Activated naive CD8-positive, alpha-beta T cell treated with anti-CD3 and anti-CD28 coated beads, Interleukin-2, amount 10 ng/mL, durations not matched to agents 7 days and 5 days (primary cell): ENCODE data around the gene SULT4A1. TPM values are rescaled to one million over a fixed set of nuclear protein-coding genes. Genes with fewer than 3 reads are reported as not detected.

Source experiments
- ATAC-seq: fragments of 150-1000 bp; cut with Tn5 transposase; one replicate; pipeline ENCODE4 v1.10.0; 2021; ENCODE audit warnings: low read depth, moderate library complexity
- POLR2A ChIA-PET: fragments of 350-600 bp; sonication (Branson Sonifier 250); formaldehyde crosslinking; loops from one replicate; lab custom pipeline; 2021; ENCODE audit warnings: antibody characterized with exemption; lab: Charles Lee
- DNase-seq: peaks from one replicate; pipeline ENCODE4 v3.0.0; 2021
- H3K27ac Mint-ChIP-seq: one replicate; pipeline ENCODE4 v1.8.0; 2022; ENCODE audit warnings: mild to moderate bottlenecking, mixed read lengths
- H3K27me3 Mint-ChIP-seq: one replicate; pipeline ENCODE4 v1.8.0; 2022; ENCODE audit warnings: mild to moderate bottlenecking, moderate library complexity, mixed read lengths
- H3K36me3 Mint-ChIP-seq: one replicate; pipeline ENCODE4 v1.8.0; 2021; ENCODE audit warnings: mild to moderate bottlenecking, mixed read lengths
- H3K4me1 Mint-ChIP-seq: one replicate; pipeline ENCODE4 v1.8.0; 2021; ENCODE audit warnings: mixed read lengths
- H3K4me3 Mint-ChIP-seq: one replicate; pipeline ENCODE4 v1.8.0; 2022; ENCODE audit warnings: mild to moderate bottlenecking, moderate library complexity, mixed read lengths
- H3K9me3 Mint-ChIP-seq: one replicate; pipeline ENCODE4 v1.8.0; 2021; ENCODE audit warnings: mixed read lengths
- total RNA-seq, 2 experiments: library from RNA; stranded (reverse); gene quantifications; one replicate each; pipeline ENCODE4 v1.2.3, GENCODE V29; 2021

Gene SULT4A1
- total RNA-seq, 2 experiments from 2014 or later = not detected

DNA sequence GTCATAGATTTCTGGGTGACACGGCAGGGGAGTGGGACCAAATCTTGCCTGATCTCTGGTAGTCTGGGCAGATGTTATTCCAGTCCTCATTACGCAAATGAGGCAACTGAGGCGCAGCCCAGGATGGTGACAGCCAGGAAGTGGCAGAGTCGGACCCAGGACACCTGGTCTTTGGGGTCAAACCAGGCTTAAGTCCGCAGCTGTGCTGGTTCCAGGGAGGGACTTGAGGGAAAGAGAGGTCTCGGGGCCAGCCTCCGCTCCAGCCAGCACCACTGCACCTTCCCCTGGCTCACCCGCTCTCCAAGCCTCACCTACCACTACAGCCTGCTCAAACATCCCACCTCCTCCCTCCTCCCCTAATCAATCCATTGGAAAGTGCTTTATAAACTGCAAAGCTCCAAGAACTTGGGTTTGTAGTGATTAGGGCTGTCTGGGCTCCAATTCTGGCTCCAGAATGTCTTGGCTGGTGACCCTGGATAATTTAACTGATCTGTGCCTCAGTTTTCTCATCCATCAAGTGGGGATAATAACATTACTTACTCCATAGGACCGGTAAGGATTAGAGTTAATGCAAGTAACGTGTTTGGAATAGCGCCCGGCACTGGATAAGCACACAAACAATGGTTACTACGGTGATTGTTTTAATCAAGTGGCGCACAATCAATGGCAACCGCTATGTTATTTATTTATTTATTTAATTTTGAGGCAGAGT, 30.0 kb upstream of the SULT4A1 start:
- Mint-ChIP-seq H3K27me3 (peaks cover 40% of the 10 kb centered on the region), H3K4me1 (no peaks in the 10 kb centered on the region), H3K4me3 (no peak overlapping the region), H3K27ac (no peak overlapping the region), H3K9me3 (no peaks in the 10 kb centered on the region), H3K36me3 (no peaks in the 10 kb centered on the region)
- DNase-seq (no peak), ATAC-seq (no peak)
- POLR2A ChIA-PET = no interaction called here

DNA sequence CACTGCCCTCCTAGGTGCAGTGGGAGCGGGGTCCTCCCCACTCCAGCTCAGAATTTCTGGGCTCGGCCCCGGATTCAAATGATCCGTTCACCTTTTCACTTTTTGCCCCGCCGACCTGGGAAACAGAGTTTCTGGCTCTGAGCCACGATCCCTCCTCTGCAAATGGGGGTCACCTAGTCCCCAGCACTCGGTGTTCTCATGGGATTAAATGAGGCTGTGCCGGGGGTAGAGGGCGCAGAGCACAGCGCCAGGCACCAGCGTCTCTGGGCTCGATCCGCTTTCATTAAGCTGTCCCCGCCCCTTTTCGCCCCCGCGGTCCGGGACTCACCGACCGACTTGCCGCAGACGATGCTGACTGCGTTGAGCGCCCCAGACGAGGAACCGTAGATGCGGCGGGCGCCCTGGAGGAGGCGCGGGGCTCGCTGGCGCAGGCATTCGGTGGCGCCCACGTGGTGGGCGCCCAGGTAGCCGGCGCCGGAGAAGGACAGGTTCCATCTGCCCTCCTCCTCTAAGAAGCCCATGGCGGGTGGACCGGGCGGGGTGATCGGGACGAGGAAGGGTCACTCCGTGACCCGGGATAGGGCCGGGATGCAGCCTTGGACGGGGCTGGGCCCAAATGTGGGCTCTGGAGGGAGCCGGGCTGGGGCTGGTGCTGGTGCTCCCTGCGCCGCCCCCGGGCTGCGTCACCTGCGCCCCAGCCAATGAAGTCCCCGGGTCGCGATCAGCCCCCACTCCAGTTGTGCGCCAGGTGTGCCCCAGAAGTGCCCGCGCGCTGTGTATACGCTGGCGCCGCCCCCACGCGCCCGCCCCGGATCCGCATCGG, 29.3 kb upstream of the SULT4A1 start, which contains the start of gene PNPLA5:
TSS of gene PNPLA5 (minus strand) at position 654 of the 823 bp plus-strand sequence. CDS start at position 521, 133 bp downstream.
- H3K9me3 Mint-ChIP-seq = no peaks in the 10 kb centered on the region
- no peak for DNase-seq
- no peaks in the 10 kb centered on the region for H3K36me3 Mint-ChIP-seq
- POLR2A ChIA-PET = no interaction called here
- H3K4me3 Mint-ChIP-seq = no peak within 1 kb of the TSS
- ATAC-seq = no peak
- peaks cover 44% of the 10 kb centered on the region for H3K27me3 Mint-ChIP-seq
- no peak within 1 kb of the TSS for H3K27ac Mint-ChIP-seq
- H3K4me1 Mint-ChIP-seq = no peaks in the 10 kb centered on the region

GRCh38 chr22:43890901-43891331, 28.6 kb upstream of the SULT4A1 start:
- H3K27me3 Mint-ChIP-seq = peaks cover 44% of the 10 kb centered on the region
- no peak overlapping the region for H3K27ac Mint-ChIP-seq
- no peaks in the 10 kb centered on the region for H3K36me3 Mint-ChIP-seq

GRCh38 chr22:43889860-43890253, 27.5 kb upstream of the SULT4A1 start:
- no peak for ATAC-seq
- H3K4me3 Mint-ChIP-seq = no peak overlapping the region
- peak; percentile 6 for DNase-seq
- no peaks in the 10 kb centered on the region for H3K9me3 Mint-ChIP-seq
- POLR2A ChIA-PET = no interaction called here
- no peak overlapping the region for H3K27ac Mint-ChIP-seq
- peaks cover 37% of the 10 kb centered on the region for H3K27me3 Mint-ChIP-seq
- peaks cover 1% of the 10 kb centered on the region for H3K4me1 Mint-ChIP-seq
- H3K36me3 Mint-ChIP-seq = no peaks in the 10 kb centered on the region

More at GRCh38 chr22:43890901-43891331, 28.6 kb upstream of the SULT4A1 start:
- Mint-ChIP-seq H3K9me3 (no peaks in the 10 kb centered on the region), H3K4me1 (no peaks in the 10 kb centered on the region), H3K4me3 (no peak overlapping the region)
- peak; percentile 24 for DNase-seq
- POLR2A ChIA-PET = no interaction called here
- ATAC-seq = no peak

GRCh38 chr22:43889201-43889859, 27.0 kb upstream of the SULT4A1 start:
- no peak for DNase-seq
- H3K4me1 Mint-ChIP-seq = peaks cover 1% of the 10 kb centered on the region
- no peak for ATAC-seq
- no peak overlapping the region for H3K27ac Mint-ChIP-seq
- H3K4me3 Mint-ChIP-seq = no peak overlapping the region
- H3K27me3 Mint-ChIP-seq = peaks cover 37% of the 10 kb centered on the region
- POLR2A ChIA-PET = no interaction called here
- no peaks in the 10 kb centered on the region for H3K36me3 Mint-ChIP-seq
- H3K9me3 Mint-ChIP-seq = no peaks in the 10 kb centered on the region

DNA sequence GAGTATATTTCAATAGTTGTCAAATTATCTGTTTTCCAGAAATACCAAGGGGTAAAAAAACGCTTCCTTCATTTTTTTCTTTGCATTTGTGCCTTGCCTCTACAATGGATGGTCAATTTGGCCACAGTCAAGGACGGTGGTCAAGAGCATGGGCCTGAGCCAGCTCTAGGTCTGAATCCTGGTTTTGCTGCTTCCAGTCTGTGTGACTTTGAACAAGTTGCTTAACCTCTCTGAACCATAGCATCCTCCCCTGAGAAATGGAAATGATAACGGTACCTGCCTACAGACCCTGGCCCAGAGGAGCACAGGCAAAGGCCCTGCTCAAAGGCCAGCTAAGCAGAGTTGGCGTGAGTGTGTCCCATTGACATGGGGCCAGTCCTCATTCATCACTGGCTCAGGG, 26.4 kb upstream of the SULT4A1 start:
- H3K4me3 Mint-ChIP-seq = no peak overlapping the region
- H3K9me3 Mint-ChIP-seq = no peaks in the 10 kb centered on the region
- POLR2A ChIA-PET = no interaction called here
- DNase-seq (no peak), ATAC-seq (no peak)
- peaks cover 1% of the 10 kb centered on the region for H3K4me1 Mint-ChIP-seq
- no peak overlapping the region for H3K27ac Mint-ChIP-seq
- H3K36me3 Mint-ChIP-seq = no peaks in the 10 kb centered on the region
- peaks cover 35% of the 10 kb centered on the region for H3K27me3 Mint-ChIP-seq

DNA sequence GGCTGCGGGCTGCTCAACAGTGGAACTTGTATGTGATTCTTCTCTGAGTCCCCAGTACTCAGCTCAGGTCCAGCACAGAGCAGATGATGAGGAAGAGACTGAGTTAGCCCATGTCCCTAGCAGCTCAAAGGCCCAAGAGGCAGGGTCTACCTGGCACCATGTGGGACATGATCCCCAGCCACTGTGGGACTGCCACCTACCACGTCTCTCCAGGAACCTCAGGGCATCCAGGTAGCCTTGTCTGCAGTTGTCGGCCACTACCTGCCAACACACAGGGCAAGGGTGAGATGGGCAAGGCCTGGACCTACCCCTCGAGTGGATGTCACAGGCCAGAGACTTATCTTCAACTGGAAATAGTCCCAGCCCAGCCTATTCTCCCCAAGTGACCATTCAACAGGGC, 25.1 kb upstream of the SULT4A1 start:
- Mint-ChIP-seq H3K27ac (no peak overlapping the region), H3K4me3 (no peak overlapping the region), H3K27me3 (peaks cover 27% of the 10 kb centered on the region), H3K9me3 (no peaks in the 10 kb centered on the region), H3K36me3 (no peaks in the 10 kb centered on the region), H3K4me1 (peaks cover 5% of the 10 kb centered on the region)
- ATAC-seq (no peak), DNase-seq (no peak)
- POLR2A ChIA-PET = no interaction called here

DNA sequence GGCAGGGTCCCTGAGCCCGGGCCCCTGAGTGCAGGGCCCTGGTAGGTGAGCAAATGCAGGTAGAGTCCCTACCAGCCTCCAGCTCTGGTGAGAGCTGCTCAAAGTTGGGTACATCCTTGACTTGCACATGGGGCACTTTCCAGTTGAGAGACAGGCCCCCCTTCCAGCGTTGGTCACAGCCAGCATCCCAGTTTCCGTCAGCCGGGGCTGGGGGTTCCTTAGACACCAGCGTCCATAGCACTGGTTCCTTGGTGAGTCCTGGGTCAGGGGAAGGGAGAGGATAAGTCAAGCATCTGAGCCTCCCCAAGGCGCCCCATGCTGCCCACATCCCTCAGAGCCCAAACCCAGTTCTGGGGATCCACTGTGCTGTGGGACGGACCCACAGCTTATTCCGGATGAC, 23.9 kb upstream of the SULT4A1 start:
- Mint-ChIP-seq H3K36me3 (no peaks in the 10 kb centered on the region), H3K27ac (no peak overlapping the region), H3K4me1 (peaks cover 5% of the 10 kb centered on the region), H3K27me3 (peaks cover 18% of the 10 kb centered on the region), H3K9me3 (no peaks in the 10 kb centered on the region), H3K4me3 (no peak overlapping the region)
- ATAC-seq (no peak), DNase-seq (no peak)
- POLR2A ChIA-PET = no interaction called here

DNA sequence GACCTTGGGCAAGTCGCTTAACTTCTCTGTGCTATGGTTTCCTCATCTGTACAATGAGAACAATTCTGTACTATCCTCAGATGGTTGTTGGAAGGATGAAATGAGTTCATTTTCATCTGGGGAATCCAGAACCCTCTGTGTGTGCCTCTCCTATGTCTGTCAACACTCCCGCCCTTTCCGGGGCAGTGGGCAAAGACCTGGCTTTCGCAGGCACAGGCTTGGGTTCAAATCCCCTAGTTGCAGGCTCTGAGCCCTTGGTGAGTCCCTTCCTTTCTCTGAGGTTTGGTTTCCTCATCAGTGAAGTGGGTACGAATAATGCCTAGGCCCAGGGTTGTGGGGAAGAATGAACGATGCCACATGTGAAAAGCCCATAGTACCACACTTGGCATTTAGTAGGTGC, 23.5 kb upstream of the SULT4A1 start:
- Mint-ChIP-seq H3K9me3 (no peaks in the 10 kb centered on the region), H3K4me1 (peaks cover 5% of the 10 kb centered on the region), H3K4me3 (no peak overlapping the region), H3K27ac (no peak overlapping the region), H3K27me3 (peaks cover 14% of the 10 kb centered on the region), H3K36me3 (no peaks in the 10 kb centered on the region)
- POLR2A ChIA-PET = interaction anchor here (0.6 kb wide), 1 partner anchor 944 kb away, joined by 4 read pairs; no protein-coding TSS in a partner anchor
- DNase-seq (no peak), ATAC-seq (no peak)

DNA sequence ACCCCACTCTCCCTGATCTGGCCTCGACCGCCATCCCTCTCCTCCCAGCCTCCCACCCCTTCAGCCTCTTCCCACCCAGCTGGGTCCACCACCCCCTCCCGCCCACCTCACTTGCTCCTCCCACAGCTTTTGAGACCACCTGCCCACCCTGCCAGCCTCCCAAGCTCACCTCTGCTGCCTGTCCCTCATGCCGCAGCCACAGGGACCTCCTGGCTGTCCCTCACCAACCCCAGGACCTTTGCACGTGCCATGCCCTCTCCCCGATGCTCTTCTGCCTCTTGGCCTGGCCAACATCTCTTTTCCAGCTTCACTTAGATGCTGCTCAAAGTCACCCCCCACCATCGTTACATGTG, 23.0 kb upstream of the SULT4A1 start:
- no peak for ATAC-seq

GRCh38 chr22:43884600-43885318, 22.4 kb upstream of the SULT4A1 start:
- peaks cover 5% of the 10 kb centered on the region for H3K4me1 Mint-ChIP-seq
- H3K27ac Mint-ChIP-seq = no peak overlapping the region
- H3K36me3 Mint-ChIP-seq = no peaks in the 10 kb centered on the region
- peak; percentile 70 for DNase-seq
- peaks cover 8% of the 10 kb centered on the region for H3K27me3 Mint-ChIP-seq
- H3K9me3 Mint-ChIP-seq = no peaks in the 10 kb centered on the region
- POLR2A ChIA-PET = interaction anchor here (0.6 kb wide), 1 partner anchor 704 kb away, joined by 4 read pairs; no protein-coding TSS in a partner anchor
- ATAC-seq = no peak
- H3K4me3 Mint-ChIP-seq = no peak overlapping the region

More for the DNA sequence above, 23.0 kb upstream of the SULT4A1 start:
- H3K27ac Mint-ChIP-seq = no peak overlapping the region
- peaks cover 9% of the 10 kb centered on the region for H3K27me3 Mint-ChIP-seq
- no peak overlapping the region for H3K4me3 Mint-ChIP-seq
- H3K9me3 Mint-ChIP-seq = no peaks in the 10 kb centered on the region
- H3K4me1 Mint-ChIP-seq = peaks cover 5% of the 10 kb centered on the region
- POLR2A ChIA-PET = interaction anchor here (0.6 kb wide), 2 partner anchors 703 to 944 kb away, joined by 4 read pairs; no protein-coding TSS in a partner anchor
- no peaks in the 10 kb centered on the region for H3K36me3 Mint-ChIP-seq
- DNase-seq = no peak

- Mint-ChIP-seq H3K4me1 (peaks cover 5% of the 10 kb centered on the region), H3K36me3 (no peaks in the 10 kb centered on the region), H3K27ac (no peak overlapping the region), H3K27me3 (peaks cover 6% of the 10 kb centered on the region), H3K4me3 (no peak overlapping the region), H3K9me3 (no peaks in the 10 kb centered on the region)
- ATAC-seq (no peak), DNase-seq (no peak)
- POLR2A ChIA-PET = interaction anchor here (1.1 kb wide), 1 partner anchor 64 kb away, joined by 3 read pairs; no protein-coding TSS in a partner anchor
Measured at GRCh38 chr22:43883719-43884415, 21.6 kb upstream of the SULT4A1 start.
